HG03442 (cell line): ENCODE measurements around the gene SYNPO.

Experiments
- ATAC-seq: cut with Tn5 transposase; IDR thresholded peaks from one replicate; pipeline ENCODE4 v1.9.1; 2021; ENCODE audit warnings: mild to moderate bottlenecking, moderate library complexity; ENCODE audit not compliant: unreplicated experiment

The SYNPO gene

GRCh38 chr5:150606476-150606875, 34.0 kb upstream of the SYNPO start:
- ATAC-seq = no peak

DNA sequence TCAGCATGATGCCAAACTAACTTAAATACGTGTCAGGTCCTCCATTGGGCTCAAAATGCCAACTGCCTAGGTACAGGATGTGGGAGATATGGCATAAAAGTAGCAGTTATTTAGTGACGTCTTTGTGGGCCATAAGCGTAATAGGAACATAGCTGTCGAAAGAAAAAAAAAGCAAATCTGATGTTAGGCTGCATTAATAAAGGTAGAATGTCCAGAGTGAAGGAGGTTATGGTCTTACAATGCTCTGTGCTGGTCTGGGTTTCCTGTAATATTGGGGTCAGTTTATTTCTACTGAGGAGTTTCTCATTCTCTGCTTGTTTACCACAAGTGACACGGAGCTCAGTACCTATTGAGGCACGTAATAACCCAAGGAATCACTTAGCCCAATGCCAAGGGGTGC, 33.4 kb upstream of the SYNPO start:
- no peak for ATAC-seq

DNA sequence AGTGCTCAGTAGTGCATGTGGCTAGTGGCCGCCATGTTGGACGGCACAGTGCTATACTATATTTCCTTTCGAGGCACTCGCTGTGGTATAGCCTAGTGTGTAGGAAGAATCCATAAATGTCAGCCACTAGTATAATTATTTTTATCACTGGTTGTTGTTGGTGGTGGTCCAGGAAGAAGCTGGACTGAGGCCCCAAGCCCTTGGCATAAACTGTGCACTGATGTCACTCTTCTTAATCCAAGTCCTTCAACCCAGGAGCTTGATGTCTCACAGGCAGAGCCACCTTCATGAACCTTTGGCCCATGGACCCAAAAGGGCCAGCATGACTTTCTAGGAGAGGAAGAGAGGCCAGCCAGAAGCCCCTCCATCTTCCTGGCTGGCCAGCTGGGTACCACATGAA, 32.5 kb upstream of the SYNPO start:
- no peak for ATAC-seq

- no peak for ATAC-seq
Observed at GRCh38 chr5:150608991-150609390, 31.5 kb upstream of the SYNPO start.

DNA sequence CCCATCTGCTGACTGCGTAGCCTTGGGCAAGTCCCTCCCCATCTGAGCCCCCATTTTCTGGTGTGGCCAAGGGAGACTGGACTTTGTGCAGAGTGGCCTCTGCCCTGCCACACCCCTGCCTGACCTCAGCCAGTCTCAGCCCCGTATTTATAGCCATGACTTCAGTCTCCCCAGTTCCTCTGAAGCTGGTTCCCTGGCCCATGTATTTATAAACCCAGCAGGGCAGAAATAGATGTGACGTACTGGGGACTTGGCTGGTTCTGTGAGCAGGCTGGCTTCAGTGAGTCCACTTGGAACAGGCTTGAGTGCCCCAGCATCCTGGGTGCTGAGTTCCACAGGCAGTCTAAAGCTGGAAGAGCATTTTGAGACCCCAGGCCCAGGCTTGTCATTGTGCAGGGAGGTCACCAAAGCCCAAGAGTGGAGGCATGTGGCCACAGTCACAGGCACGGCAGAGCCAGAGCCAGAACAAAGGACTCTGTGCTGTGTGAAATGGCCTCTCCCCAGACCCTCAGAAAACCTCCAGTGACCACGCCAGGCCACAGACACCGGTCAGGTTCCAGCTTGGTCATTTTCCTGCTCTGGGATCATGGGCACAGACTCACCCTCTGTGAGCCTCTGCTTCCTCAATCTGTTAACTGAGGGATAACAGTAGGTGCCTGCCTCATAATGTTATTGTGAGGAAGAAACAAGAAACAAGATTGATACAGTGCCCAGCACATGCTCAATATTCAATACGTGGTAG, 30.4 kb upstream of the SYNPO start:
- no peak for ATAC-seq

DNA sequence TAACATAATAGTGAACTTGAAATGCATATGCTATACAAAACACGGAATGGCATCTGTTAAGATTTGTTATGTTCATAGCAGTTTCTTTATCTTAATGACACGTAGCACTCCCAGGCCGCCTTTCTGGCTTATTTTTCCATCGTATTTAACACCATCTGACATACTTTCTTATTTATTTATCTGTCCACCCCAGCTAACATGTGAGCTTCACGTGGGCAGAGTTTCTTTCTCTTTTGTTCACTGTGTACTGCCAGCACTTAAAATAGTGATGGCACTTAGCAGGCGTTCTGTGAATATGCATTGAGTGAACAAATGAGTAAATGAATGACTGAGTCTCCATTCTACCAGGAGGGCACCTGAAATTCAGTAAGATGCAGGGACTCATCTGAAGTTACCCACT, 29.4 kb upstream of the SYNPO start:
- no peak for ATAC-seq

- ATAC-seq = no peak
Observed at GRCh38 chr5:150612405-150612804, 28.1 kb upstream of the SYNPO start.

GRCh38 chr5:150612905-150613670, 27.4 kb upstream of the SYNPO start:
- ATAC-seq = no peak

DNA sequence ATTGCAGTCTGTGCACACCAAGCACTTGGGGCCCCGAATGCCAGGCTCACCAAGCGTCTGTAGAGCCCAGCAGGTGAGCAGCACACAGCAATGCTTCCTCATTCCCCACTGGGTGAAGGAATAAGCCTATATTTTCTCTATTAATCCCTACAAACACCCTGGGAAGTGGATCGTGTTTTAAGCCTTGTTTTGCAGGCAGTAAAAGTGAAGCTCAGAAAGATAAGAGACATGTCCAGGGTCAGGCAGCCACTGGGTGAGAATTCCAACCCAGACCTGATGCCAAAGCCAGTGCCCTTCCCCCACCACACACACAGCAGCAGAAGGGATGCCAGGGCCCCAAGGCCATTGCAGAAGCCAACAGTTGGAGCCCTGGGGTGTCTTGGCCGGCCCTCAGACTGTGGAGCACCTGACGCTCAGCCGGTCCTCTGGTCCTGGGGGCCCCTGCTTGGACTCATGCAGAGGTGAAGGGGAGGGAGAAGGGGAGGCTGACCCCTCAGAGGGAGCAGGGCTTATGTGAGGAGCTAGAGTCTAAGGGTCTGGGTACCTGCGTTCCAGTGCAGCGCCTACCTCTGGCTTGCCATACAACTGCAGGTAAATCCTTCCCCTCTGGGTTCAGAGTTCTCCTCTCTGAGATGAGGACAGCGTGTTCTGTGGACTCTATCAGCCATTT, 26.3 kb upstream of the SYNPO start:
- ATAC-seq = no peak

- ATAC-seq = no peak
Observed at GRCh38 chr5:150614661-150615060, 25.8 kb upstream of the SYNPO start.

DNA sequence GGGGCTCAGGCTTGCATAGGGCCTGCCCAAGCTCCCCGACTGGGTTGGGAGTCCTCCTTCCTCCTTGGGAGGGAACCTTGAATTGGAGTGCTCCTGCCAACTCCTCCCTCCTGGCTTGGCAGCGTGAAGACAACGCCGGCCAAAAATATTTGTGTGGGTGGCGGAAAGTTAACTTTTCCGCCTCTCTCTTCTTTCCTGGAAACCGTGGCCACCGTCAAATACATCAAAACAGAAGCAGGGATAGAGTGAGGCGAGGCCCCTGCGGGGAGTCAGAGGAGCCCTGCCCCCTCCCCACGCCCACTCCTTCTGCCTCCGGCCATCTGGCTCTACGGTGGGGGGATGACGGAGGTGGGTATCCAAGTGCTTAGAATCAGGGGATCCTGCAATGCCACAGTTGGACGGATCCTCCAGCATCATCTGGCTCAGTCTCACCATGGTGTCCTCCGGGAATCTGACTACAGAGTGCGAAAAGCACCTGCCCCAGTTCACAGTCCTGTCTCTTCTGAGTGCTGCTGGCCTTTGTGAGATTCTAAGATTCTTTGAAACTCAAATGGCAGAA, 25.2 kb upstream of the SYNPO start:
- ATAC-seq = no peak

GRCh38 chr5:150616024-150616470, 24.4 kb upstream of the SYNPO start:
- ATAC-seq = no peak

- ATAC-seq = no peak
Observed at GRCh38 chr5:150616506-150616905, 24.0 kb upstream of the SYNPO start.

- ATAC-seq = no peak
Observed at GRCh38 chr5:150618163-150618562, 22.3 kb upstream of the SYNPO start.

DNA sequence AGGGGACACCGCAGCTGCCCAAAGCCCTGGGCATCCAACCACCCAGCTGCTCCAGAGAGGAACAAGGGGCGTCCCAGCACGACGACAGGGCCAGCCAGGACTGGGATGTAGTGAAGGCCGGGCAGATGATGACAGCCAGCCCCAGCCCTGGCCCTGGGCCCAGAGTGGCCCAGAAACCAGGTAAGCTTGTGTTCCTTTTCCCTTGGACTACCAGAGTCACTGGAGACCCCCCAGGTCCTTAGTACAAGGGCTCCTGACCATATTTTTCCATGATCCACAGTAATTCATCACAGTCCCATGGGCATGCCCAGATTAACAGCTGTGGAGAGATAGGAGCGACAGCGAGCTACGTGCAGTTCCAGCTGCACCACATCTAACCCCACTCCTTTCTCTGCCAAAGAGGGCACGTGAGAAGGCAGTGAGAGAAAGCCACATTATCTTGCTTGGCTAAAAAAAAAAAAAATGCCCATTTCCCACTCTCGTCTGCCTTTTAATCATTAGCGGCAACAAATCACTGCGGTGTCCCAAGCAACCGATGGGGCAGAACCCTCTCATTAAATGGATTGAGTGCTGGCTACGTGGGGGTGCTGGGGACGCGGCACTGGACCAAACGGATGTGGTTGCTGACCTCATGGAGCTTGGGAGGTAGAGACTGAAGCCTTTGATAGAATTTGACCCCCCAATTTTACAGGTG, 21.7 kb upstream of the SYNPO start:
- ATAC-seq = no peak

DNA sequence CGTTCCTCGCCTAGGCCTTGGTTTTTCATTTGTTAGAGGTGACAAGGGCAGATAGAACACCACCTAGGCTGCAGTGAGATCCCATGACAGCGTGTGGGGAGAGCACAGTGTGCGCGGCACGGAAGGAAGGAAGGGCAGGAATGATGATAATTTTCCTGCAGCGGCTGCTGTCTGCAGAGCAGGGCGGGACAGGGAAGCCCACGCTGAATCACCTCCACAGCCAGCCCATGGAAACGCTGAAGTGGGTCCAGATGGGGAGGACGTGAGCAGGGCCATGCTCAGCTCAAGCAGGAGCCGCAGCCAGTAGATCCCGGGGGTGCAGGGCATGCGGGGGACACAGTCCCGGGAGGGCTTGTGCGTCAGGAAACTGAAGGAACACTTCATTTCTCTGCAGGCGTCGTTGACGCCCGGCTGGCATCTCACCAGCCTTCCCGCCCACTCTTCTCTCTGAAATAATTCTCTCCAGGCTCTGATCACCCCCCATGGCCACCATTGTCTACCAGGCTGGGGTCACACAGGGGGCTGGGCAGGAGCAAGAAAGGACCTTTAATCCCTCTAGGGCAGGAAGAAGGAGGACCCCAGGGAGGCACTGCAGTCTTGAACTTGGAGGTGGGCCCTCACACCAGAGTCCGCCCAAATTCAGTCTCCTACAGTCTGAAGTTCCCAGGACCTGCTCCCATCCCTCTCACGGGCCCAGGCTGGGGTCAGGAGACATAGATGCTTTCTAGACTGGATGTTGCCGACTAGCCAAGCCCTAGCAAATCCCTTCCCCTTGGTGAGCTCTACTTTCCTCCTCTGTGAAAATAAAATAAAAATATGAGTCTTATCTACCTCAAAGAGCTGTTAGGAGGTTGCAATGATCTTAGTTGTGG, 20.9 kb upstream of the SYNPO start:
- ATAC-seq = no peak

GRCh38 chr5:150621301-150621700, 19.2 kb upstream of the SYNPO start:
- ATAC-seq = no peak

DNA sequence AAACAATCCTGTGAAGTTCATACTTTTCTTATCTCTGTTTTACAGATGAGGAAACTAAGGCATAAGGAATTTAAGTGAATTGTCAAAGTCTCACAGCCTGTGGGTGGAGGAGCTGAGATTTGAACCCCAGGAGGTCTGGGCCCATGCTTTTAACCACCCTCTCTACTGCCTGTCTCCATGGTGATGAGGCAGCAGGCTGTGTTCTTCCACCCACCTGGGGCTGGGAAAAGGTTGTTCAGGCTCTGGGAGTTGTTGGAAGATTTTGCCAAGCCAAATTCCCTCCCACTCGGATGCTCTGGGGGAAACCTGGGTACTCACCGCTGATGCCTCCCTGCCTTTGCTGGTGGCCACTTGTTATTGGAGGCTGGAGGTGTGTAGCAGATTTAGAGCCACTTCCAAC, 18.3 kb upstream of the SYNPO start:
- no peak for ATAC-seq

DNA sequence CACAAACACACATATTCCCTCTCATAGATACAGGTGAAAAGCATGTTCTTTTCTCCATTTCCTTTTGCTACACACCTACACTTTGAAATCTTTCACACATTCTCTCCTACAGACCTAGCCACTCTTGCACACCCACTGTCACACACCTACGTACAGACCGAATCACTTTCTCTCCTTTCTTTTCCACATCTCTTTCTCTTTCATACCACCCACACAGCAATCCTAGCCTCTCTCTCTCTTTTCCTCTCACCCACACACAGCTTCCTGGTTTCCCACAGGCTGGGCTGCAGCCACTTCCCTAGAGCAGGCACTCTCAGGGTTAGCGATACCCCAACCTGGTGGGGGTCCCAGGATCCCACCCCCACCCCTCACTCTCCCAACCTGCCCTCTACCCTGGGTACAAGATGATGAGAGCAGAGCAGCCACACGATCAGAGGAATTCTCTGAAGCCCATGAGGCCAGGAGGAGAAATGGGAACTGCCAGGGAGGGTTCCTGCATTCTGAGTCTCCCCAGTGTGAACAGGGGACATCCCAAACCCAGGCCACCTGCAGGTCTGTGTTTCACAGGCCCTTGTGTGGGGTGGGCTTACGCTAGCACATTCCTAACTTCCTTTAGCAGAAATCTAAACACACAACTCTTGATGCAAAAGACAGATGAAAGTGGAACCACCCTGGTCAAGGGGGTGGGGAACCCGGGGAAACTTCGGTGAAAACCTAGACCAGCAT, 17.1 kb upstream of the SYNPO start:
- no peak for ATAC-seq
